GM21526 (cell line): ENCODE data around the gene COX7C.
"Not testable (repeated sequence)": the region's sequence is repeated elsewhere in the genome, so short reads cannot be mapped to it uniquely, and the experiment has no call there.

Experiments used
- ATAC-seq: cut with Tn5 transposase; IDR thresholded peaks from one replicate; pipeline ENCODE4 v1.9.1; 2021; ENCODE audit warnings: moderate library complexity; ENCODE audit not compliant: unreplicated experiment, low FRiP score

The COX7C gene

GRCh38 chr5:86660771-86661170 lies 43.0 kb downstream of the COX7C start:
- not testable (repeated sequence) for ATAC-seq

GRCh38 chr5:86664173-86664572 lies 46.4 kb downstream of the COX7C start:
- ATAC-seq: no peak

GRCh38 chr5:86665984-86666760 lies 48.4 kb downstream of the COX7C start:
- ATAC-seq: peak; percentile 88

GRCh38 chr5:86666981-86667380 lies 49.2 kb downstream of the COX7C start:
- ATAC-seq: no peak
